Mucosa of descending colon (tissue), 3 donors: ENCODE results near the gene SETD2. TPM values are rescaled to one million over a fixed set of nuclear protein-coding genes. Genes with fewer than 3 reads are reported as not detected.

Experiments
- ATAC-seq: fragments of 200-7000 bp; cut with Tn5 transposase; one replicate; pipeline ENCODE4 v1.9.1; 2020; ENCODE audit warnings: mild to moderate bottlenecking, moderate library complexity
- DNase-seq, 3 donors: peaks; one replicate each; pipeline ENCODE4 v3.0.0-alpha.2; 2020
- H3K36me3 ChIP-seq: fragments of 200-600 bp; one replicate; pipeline ENCODE4 v1.8.0; 2021; ENCODE audit warnings: low read depth, mild to moderate bottlenecking
- H3K4me1 ChIP-seq: fragments of 200-600 bp; one replicate; pipeline ENCODE4 v1.8.0; 2021; ENCODE audit warnings: low read depth, mild to moderate bottlenecking
- H3K4me3 ChIP-seq: fragments of 200-600 bp; one replicate; pipeline ENCODE4 v1.8.0; 2021; ENCODE audit warnings: mild to moderate bottlenecking
- H3K9me3 ChIP-seq: fragments of 200-600 bp; one replicate; pipeline ENCODE4 v1.8.0; 2021; ENCODE audit warnings: mild to moderate bottlenecking
- CTCF ChIP-seq: fragments of 200-600 bp; IDR thresholded peaks from one replicate; pipeline ENCODE4 v1.8.0; 2022; ENCODE audit warnings: antibody characterized with exemption, mild to moderate bottlenecking
- intact Hi-C, 2 donors: fragments of 100-400 bp; cut with DNase I in 1 of 2; cut with micrococcal nuclease in 1 of 2; formaldehyde crosslinking; loops; one replicate each; pipeline versions ENCODE4 v1.11.0 to v1.11.1; 2022; cut with DNase I, micrococcal nuclease
- total RNA-seq, 3 donors: library from RNA; stranded (reverse); fragmentation: NEBNext Ultra II Directional in 2 of 3; extraction: Animal tissue kit (Norgen Biotek cat#: 25700) in 2 of 3; gene quantifications; one replicate each; pipeline versions ENCODE4 v1.2.1 to v1.2.4, GENCODE V29; 2021 to 2023
- donor health status: DM: no; HTN: no; CAD: no; lungs with moderate emphysema.
- donor health status: DM: no; HTN: no; CAD: no.
- donor health status: DM: no; HTN: yes; CAD: no.

The SETD2 gene
- total RNA-seq, 3 donors from 2014 or later = 41.5 to 71.1 (median 50.4) TPM

GRCh38 chr3:47176582-47176981 lies 12.7 kb upstream of the SETD2 start:
- no peaks in the 10 kb centered on the region for H3K4me1 ChIP-seq
- ATAC-seq = no peak
- H3K4me3 ChIP-seq = no peak overlapping the region
- intact Hi-C loops = no loop called here
- no peaks in the 10 kb centered on the region for H3K9me3 ChIP-seq
- no peaks in the 10 kb centered on the region for H3K36me3 ChIP-seq
- no peak for DNase-seq
- no peak for TF ChIP-seq CTCF

- Histone ChIP-seq H3K4me1 (peaks cover 31% of the 10 kb centered on the region), H3K9me3 (no peaks in the 10 kb centered on the region), H3K4me3 (peak overlapping the region; percentile 87), H3K36me3 (no peaks in the 10 kb centered on the region)
- DNase-seq (peak; percentile 50 to 71 (median 70)), ATAC-seq (peak; percentile 63)
- TF ChIP-seq CTCF = no peak
- intact Hi-C loops = no loop called here
Measured at GRCh38 chr3:47163169-47164006, 525 bp downstream of the SETD2 start.

- Histone ChIP-seq H3K9me3 (no peaks in the 10 kb centered on the region), H3K36me3 (no peaks in the 10 kb centered on the region), H3K4me1 (peaks cover 31% of the 10 kb centered on the region), H3K4me3 (peak overlapping the region; percentile 87)
- TF ChIP-seq CTCF = no peak
- ATAC-seq = no peak
- DNase-seq = no peak
- intact Hi-C loops = no loop called here
Measured at GRCh38 chr3:47162697-47163168, 1.2 kb downstream of the SETD2 start.

GRCh38 chr3:47161983-47162696 lies 1.8 kb downstream of the SETD2 start:
- Histone ChIP-seq H3K9me3 (no peaks in the 10 kb centered on the region), H3K36me3 (no peaks in the 10 kb centered on the region), H3K4me1 (peaks cover 31% of the 10 kb centered on the region), H3K4me3 (no peak overlapping the region)
- intact Hi-C loops = no loop called here
- TF ChIP-seq CTCF = no peak
- no peak for ATAC-seq
- DNase-seq = no peak

- Histone ChIP-seq H3K4me1 (peaks cover 31% of the 10 kb centered on the region), H3K4me3 (no peak overlapping the region)
Measured at GRCh38 chr3:47159820-47160219, 4.1 kb downstream of the SETD2 start.

More at GRCh38 chr3:47159820-47160219, 4.1 kb downstream of the SETD2 start:
- DNase-seq (no peak), ATAC-seq (no peak)
- Histone ChIP-seq H3K9me3 (no peaks in the 10 kb centered on the region), H3K36me3 (no peaks in the 10 kb centered on the region)
- intact Hi-C loops = no loop called here
- TF ChIP-seq CTCF = no peak
